HG02763 (cell line): Measurements from ENCODE around the gene CCDC8.
"Not testable (repeated sequence)": the region's sequence is repeated elsewhere in the genome, so short reads cannot be mapped to it uniquely, and the experiment has no call there.

Experiments
- ATAC-seq: cut with Tn5 transposase; IDR thresholded peaks from one replicate; pipeline ENCODE4 v1.9.1; 2021; ENCODE audit warnings: mild to moderate bottlenecking, moderate library complexity; ENCODE audit not compliant: unreplicated experiment

Gene CCDC8

DNA sequence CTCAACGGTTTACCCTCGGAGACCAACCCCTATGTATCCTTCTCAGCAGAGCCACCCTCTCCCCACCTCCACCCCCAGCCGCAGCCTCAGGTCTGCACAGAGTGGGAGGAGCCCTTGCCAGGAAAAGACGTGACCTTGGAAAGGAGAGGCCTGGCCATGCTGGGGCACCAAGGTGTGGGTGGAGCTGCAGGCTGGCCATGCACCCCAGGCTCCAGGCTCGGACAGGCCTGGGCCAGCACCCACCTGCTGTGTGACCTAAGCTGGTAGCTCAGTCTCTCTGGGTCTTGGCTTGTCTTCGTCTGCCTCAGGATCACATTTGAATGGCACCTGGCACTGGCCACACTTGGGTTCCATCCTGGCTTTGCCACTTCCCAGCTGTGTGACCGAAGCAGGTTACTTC is 29.5 kb downstream of the CCDC8 start:
- ATAC-seq: no peak

DNA sequence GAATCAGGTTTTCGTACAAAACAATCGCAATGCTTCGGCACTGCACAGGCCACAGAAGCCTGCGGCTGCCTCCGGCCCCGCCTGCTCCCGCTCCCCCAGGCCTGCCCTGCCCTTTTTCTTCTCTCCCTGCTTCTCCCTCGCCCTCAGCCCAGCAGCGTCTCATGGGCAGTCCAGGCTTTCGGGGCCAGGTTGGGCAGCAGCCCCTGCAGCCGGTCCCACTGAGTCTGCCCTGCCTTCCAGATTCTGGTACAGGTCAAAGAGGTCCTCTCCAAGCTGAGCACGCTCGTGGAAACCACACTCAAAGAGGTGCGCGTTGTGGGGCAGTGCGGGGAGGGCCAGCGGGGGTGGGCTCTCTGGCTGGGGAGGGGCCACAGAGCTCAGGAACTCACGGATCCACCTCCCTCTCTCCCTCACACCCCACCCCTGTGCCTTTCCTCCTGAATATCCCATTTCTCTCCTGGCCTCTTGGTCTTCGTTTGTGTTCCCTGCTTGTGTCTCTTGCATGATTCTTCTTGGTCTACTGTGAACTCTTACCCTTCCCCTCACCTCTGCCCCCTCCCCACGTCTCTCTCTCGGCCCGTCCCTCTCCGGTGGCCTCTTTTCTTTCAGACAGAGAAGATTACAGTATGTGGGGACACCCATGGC is 30.1 kb downstream of the CCDC8 start:
- ATAC-seq: no peak

DNA sequence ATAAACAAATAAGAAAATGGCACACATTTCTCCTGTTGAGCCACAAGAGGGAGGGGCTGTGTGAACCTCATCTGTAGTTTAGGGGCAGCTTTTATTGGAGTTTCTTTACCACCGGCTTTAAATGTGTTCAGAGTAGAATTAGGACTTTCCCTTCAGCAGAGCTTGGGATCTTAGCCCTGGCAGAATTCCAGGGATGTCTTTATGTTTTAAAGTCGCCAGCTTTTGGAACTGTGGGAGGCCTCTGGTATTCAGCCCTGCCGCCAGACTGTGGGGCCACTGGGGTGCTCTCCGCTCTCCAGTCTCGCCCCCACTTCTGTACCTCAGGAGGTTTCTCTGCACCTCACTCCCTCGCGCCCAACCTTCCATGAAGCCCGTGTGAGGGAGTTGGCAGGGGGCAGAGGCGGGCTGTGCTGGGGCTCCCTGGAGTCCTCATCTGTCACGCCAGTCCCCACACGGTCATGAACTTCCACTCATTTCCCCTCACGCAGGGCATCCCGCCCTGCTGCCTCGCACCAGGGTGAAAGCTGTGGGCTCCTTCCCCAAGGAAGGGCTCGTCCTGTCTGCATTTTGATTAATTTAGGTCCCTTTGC is 31.5 kb downstream of the CCDC8 start:
- ATAC-seq: no peak

DNA sequence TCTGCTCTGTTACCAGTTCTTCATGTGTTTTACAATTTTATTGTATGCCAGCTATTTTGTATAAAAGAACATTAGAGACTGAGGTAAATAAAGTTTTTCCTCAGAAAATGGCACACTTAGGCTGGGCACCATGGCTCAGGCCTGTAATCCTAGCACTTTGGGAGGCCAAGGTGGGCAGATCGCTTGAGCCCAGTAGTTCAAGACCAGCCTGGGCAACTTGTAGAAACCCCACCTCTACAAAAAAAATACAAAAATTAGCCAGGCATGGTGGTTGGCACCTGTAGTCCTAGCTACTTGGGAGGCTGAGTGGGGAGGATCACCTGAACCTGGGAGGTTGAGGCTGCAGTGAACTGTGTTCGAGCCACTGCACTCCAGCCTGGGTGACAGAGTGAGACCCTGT is 32.0 kb downstream of the CCDC8 start:
- ATAC-seq: no peak

DNA sequence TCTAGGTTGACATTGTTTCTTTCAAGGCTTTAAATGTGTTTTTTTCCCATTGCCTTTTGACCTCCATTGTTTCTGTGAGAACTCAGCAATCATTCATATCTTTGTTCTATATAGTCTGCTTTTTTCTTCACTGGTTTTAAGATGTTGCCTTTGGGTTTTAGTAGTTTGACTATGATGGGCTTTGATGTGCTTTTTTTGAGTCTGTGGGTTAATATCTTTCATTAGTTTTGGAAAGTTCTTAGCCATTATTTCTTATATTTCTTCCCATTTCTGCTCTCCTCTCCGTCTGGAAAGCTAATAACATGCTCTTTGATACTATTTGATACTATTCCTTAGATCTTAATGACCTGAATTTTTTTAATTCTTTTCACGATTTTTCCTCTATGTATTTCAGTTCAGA is 32.7 kb downstream of the CCDC8 start:
- no peak for ATAC-seq

DNA sequence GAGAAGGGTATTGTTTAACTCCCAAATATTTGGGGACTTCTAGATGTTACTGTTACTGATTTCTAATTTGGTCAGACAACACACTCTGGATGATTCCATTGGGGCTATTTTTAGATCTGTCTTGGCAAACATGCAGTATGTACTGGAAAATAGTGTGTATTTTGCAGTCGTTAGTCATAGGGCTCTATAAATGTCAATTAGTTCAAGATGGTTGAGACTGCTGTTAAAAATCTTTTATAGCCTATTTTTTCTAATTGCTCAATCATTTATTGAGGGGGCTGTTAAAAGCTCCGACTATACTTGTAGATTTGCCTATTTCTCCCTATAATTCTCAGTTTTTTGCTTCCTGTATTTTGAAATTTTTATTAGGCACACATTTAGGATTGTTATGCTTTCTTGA is 35.1 kb downstream of the CCDC8 start:
- ATAC-seq: no peak

DNA sequence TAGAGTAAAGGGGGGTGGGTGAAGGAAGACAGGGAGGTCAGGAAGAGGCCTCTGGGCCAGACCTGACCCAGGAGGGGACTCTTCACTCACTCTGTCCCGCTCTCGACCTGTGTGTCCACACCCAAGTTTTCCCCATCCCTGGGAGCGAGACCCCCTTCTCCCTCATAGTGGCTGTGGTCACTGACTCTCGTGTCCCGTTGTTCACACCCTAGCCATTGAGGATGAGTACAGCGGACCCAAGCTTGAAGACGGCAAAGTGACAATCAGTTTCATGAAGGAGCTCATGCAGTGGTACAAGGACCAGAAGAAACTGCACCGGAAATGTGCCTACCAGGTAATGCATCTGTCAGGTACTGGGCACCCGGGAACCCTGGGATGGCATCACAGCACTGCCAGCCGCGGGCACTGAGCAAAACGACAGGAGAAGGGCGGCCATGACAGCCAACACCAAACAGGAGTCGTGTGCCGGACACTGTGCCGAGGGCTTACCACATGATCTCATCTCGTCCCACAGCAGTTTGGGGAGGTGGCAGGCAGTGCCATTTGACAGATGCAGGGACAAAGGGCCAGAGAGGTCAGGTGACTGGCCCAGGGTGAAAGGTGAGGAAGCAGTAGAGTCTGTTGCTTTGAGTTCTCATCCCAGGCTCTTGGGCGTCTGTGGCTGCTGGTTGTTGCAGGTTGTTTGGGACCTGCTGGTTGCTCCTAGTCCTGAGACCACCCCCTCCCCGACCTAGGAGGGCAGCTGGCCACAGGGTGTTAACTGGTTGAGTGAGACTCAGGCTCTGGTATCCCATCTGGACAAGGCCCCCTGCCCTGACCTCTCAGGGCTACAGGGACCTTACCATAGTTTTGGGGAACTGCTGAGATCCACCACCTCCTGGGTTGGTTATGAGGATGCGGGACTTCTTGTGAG is 36.9 kb downstream of the CCDC8 start:
- no peak for ATAC-seq

DNA sequence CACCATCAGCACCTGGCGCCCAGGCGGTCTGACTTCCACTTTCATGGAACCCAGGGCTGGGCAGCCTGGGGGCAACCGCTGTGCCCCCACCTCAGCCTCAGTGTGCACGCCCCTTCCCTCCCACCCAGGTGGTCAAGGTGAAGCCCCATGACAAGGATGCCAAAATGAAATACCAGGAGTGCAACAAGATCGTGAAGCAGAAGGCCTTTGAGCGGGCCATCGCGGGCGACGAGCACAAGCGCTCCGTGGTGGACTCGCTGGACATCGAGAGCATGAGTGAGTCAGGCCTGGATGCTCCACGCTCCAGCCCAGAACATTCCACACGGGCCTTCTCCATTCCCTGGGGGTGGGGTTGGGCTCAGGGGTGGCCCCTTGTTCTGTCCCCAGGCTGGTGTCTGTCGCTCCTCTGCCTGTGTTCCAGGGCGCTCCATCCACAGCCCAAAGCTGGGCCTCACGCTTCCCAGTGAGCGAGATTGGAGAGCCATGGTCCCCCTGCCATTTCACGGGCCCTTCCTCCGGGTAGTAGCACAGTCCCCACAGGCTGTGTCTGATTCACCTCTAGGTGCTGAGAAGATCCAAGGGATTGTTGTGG is 37.8 kb downstream of the CCDC8 start:
- not testable (repeated sequence) for ATAC-seq

DNA sequence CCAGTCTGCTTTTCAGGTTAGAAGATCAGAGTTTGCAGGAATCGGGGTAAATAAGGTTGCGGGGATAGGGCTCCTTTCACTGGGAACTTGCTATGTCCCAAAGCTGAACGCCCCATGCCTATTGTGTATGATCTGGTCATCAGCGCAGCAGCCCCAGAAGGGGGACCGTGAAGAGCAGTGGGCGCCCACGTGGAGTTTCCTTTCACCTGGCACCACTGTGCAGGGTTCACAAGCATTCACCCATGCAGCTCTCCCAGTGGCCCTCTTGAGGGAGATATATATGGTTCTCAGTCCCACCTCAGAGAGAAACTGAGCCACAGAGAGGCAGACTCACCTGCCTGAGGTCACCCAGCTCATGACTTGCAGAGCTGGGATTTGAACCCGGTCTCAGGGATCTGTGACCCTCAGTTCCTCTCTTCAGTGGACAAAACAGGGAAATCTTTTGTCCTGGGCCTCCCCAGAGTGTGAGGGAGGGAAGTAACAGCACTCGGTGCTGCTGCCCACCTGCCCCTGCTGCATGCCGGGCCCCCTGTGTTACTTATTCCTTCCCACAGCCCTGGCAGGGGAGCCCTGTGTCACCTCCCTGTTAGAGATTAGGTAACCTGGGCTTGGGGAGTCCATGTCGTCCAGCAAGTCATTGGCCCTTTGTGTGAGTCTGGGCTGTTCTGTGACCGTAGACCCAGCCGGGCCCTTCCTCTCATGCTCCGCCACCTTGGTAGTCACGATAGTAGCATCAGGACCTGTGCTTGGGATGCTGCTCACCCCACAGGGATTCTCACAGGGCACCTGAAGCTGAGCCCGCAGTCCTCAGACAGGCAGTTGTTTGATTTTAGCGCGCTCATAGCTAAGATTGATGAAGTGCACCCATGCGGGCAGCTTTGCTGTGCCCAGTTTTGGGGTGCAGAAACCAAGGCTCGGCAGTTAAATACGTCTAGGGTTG is 38.6 kb downstream of the CCDC8 start:
- no peak for ATAC-seq

DNA sequence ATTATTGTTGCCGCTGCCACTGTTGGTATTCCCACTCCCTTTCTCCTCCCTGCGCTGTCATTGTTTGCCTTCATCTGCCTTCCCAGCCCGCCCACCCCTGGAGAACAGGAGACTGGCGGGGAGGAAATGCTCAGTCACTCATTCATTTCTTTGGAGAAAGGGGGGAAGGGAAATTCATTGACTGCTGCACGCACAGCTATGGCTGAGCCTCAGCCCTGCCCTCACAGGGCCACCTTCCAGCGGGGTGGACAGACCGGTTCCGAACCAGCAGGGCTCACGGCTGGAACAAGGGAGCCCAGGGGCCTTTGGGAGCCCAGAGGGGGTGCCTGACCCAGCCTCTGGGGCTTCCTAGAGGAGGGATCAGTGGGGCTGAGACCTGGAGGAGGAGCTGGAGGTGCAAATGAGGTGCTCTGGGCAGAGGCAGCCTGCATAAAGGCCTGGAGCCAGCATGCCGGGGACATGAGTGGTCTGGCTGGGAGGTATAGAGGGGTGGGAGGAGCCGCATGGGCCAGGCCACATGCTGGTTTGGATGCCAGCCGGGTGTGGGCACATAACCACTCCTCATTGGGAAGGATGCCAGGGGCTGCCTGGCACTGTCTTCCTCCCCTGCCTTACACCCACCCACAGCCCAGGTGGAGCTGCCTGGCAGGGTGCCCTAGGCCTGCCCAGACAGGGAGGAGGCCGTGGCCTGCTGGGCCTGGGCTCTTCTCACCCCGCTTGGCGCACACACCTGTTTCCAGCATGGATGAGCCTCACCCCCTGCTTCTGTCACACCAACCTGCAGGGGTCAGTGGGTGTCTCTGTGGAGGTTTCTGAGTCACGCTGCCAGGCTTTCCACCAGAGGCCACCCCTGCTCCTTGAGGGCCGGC is 39.6 kb downstream of the CCDC8 start:
- ATAC-seq: no peak

DNA sequence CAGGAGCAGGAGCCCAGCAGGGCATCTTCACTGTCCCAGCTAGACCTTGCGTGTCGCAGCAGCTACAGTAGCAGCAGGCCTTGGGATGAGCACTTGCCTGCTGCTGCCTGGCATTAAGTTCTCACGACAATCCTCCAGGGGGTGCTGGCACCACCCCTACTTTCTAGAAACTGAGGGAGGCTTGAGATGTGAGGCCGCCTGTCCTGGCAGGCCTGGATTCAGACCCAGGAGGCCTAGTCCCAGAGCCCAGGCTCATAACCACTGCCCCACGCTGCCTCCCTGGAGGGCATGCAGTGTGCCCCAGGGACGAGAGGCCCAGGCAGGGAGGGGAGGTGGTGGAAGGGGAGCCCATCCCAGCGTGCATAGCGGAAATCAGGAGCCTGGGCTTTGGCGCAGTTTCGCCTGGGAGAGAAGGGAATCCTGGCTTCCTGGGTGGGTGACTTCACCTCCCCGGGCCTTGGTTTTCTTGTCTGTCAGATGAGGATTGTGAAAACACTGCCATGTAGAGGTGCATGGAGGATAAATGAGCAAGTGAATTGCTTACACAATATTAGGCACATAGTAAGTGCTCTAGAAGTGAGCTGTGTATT is 40.4 kb downstream of the CCDC8 start:
- no peak for ATAC-seq

DNA sequence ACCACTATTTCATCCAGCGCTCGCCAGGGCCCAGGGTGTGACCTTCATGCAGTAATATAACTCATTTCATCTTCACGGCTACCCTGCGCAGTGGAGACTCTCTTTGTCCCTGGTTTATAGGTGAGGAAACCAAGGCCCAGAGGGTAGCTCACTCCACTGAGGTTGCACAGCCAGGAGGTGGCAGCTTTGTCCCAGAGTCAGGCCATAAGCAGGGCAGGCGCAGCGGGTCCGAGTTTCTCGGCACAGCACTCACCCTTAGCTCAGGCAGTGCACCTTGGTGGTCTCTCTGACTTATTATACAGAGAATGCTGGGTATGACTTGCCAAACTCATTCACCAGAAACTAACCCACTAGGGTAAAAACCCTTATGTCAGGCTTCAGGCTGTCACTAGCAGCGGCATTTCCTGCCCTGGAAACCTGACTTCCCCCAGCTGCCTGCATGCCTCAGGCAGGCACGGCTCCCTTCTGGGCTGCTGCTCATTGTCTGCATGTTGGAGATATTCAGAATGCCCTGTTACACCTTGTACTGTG is 41.9 kb downstream of the CCDC8 start:
- no peak for ATAC-seq

DNA sequence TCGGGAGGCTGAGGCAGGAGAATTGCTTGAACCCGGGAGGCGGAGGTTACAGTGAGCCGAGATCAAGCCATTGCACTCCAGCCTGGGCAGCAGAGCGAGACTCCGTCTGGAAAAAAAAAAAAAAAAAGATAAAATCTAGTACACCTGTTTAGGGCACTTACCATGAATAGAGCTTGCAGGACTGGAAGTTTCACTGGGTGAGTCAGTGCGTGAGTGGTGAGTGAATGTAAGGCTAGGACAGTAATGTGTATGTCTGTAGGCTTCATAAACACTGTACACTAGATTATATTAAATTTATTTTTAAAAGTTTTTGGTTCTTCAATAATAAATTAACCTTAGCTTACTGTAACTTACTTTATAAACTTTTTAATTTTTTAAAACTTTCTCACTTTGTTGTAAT is 43.5 kb downstream of the CCDC8 start:
- ATAC-seq: no peak

DNA sequence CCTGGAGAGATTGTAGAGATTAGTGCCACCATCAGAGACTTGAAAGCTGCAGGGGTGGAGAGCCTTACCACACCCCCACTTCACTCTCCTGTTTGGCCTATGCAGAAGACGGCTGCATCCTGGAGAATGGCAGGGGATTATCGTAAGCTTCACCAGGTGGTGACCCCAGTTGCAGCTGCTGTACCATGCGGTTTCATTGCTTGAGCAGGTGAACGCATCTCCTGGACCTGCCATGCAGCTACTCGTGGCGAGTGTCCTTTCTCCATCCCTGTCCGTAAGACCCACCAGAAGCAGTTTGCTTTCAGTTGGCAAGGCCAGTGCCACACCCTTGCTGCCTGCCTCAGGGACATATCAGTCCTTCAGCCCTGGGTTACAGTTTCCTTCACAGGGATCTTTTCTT is 45.2 kb downstream of the CCDC8 start:
- no peak for ATAC-seq

DNA sequence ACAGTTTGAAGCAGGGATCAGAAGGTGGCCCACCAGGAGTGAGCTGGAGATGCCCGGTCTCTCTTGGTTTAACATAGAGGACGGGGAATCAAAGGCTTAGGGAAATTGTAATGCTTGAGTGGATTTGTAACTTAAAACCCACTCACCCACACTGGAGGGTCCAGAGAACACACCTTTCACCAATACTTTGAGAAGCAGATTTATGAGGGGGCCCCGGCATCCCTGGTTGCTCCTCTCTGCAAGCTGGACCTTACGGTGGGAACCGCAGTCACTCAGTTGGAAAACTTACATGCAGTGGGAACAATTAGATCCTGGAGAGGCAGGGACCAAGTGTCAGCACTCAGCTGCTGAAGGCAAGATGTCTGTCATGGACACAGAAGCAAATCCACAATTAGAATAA is 45.9 kb downstream of the CCDC8 start:
- ATAC-seq: no peak

DNA sequence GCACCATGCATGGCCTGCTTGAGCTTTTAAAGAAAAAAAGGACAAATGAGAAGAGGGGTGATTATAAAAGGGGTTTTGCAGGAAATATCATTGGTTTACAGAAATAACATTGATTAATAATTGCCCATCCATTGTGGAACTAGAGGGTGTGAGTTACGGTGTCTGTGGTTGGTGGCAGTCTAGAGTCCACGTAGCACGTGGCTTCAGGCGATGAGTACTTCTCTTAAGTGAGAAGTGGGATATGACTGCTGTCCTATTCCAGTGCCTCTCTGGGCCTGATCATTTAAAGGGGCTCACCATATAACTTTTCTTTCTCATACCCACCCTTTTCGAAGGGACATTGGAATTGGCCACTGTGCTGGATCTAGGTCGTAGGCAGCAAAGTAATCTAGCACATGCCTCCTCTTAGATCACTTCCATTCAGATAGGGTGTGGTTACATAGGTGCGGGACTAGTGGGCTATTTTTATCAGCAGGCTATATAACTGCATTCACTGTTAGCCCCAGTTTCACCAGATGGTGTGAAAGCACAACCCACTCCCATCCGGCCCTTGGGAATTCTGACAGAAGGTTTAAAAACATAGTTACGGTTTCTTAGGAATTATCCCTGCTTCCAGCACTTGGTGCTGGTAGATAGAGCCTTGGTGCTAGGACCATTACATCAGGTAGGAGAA is 46.6 kb downstream of the CCDC8 start:
- ATAC-seq: no peak

DNA sequence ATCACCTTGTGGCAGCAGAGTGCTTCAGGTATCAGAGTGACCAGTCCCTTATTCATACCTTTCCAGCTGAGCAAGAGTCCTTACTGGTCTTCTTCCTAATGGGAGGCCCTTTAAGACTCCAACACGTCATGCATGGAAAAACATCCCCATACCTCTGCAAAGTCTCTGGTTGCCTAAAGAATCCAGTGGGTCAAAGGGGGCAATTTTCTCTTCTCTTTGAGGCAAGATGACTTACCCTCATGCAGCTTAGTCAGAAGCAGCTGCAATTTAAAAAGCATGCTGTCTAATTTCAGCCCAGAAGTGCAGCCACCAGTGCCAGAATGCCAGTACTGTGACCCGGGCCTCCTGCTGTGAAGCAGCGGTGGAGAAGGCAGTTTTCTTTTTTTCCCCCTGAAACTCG is 47.8 kb downstream of the CCDC8 start:
- ATAC-seq: no peak

DNA sequence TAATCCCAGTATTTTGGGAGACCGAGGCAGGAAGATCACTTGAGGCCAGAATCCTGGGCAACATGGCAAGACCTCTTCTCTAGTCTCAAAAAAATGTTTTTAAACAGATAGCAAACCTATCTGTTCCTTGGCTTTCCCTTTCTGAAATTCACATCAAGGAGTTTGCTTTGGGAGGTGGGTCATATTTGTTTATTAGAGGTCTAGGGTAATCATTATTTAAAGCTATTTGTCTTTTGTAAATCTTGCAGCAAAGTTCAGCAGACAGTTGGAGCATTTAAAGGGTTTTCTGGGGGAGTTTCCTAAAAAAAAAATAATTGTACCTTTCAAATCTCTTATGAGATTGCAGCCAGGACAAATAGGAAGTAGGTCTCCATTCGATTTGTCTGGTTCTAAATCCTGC is 49.0 kb downstream of the CCDC8 start:
- ATAC-seq: no peak
